ENCODE data around the gene SF3B4.

The SF3B4 gene

DNA sequence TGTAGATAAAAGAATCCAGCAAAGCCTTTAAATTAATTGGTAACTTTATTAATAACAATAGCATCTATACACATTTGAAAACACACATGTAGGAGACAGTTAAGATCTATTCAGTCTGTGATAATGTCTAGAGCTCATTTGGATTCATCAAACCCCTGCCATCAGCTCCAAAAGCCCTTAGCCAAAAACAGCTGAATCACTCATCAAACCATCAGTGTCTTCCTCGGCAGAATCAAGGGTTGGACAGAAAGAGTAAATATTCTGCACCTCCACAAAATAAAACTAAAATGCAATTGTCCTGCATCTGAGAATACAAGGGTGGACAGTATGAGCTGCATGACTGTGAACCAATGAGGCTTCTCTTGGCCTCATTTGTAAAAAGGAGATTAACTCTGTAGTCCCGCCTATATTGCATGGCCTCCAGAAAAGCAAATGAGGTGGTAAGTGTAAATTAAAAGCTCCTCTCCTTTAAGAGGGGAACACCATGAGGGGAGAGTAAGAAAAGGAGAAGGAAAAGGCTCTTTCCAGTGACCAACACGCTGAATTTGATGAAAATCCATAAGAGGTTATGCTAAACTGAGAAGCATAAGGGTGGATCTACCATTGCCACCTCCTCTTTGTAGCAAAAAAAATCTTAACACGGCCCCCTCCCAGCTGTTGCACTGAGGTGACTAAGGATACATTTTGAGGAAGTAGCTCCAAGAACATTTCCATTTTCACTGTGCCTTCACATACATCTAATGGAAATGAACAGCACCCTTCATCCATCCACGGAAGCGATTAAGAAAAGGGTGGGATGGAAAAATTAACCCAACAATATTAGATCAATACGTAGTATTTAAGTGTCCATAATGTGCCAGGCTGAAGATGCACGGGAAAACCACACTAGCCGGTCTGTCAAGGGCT, 42.9 kb downstream of the SF3B4 start:
- intact Hi-C loops (cut with DNase I; ENCODE audit: low total_unique reads), result no loop called here

GRCh38 chr1:149883598-149884247, 43.9 kb downstream of the SF3B4 start:
- Histone ChIP-seq H3K9me3 (no peaks in the 10 kb centered on the region), H3K4me3 (no peak overlapping the region), H3K36me3 (no peaks in the 10 kb centered on the region), H3K27ac (no peak overlapping the region), H3K4me1 (peaks cover 0 to 21% (median 18%) of the 10 kb centered on the region in 4 donors), H3K27me3 (no peaks in the 10 kb centered on the region)
- TF ChIP-seq, protein P1, sequence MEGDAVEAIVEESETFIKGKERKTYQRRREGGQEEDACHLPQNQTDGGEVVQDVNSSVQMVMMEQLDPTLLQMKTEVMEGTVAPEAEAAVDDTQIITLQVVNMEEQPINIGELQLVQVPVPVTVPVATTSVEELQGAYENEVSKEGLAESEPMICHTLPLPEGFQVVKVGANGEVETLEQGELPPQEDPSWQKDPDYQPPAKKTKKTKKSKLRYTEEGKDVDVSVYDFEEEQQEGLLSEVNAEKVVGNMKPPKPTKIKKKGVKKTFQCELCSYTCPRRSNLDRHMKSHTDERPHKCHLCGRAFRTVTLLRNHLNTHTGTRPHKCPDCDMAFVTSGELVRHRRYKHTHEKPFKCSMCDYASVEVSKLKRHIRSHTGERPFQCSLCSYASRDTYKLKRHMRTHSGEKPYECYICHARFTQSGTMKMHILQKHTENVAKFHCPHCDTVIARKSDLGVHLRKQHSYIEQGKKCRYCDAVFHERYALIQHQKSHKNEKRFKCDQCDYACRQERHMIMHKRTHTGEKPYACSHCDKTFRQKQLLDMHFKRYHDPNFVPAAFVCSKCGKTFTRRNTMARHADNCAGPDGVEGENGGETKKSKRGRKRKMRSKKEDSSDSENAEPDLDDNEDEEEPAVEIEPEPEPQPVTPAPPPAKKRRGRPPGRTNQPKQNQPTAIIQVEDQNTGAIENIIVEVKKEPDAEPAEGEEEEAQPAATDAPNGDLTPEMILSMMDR (IDR thresholded peaks at IDR 0.05), result no peak
- intact Hi-C loops (cut with DNase I; ENCODE audit: low total_unique reads), result no loop called here
- no peak for DNase-seq

More for the DNA sequence above, 42.9 kb downstream of the SF3B4 start:
- Histone ChIP-seq H3K4me1 (peaks cover 0 to 25% (median 19%) of the 10 kb centered on the region in 4 donors), H3K27me3 (no peaks in the 10 kb centered on the region), H3K4me3 (peak overlapping the region; percentile 85 to 90), H3K27ac (peak overlapping the region; percentile 99 to 100), H3K9me3 (no peaks in the 10 kb centered on the region), H3K36me3 (no peaks in the 10 kb centered on the region)
- no peak for DNase-seq
- TF ChIP-seq, protein P1 (IDR thresholded peaks at IDR 0.05), result no peak

GRCh38 chr1:149881876-149882275, 45.7 kb downstream of the SF3B4 start:
- Histone ChIP-seq H3K4me1 (peaks cover 0 to 21% (median 18%) of the 10 kb centered on the region in 4 donors), H3K4me3 (no peak overlapping the region), H3K9me3 (no peaks in the 10 kb centered on the region), H3K27ac (no peak overlapping the region), H3K27me3 (no peaks in the 10 kb centered on the region), H3K36me3 (no peaks in the 10 kb centered on the region)
- TF ChIP-seq, protein P1 (IDR thresholded peaks at IDR 0.05), result no peak
- intact Hi-C loops (cut with DNase I; ENCODE audit: low total_unique reads), result no loop called here
- DNase-seq, result no peak

GRCh38 chr1:149879556-149879955, 48.0 kb downstream of the SF3B4 start:
- TF ChIP-seq, protein P1 (IDR thresholded peaks at IDR 0.05), result no peak
- DNase-seq, result no peak
- no peaks in the 10 kb centered on the region for H3K9me3 ChIP-seq
- no peak overlapping the region for H3K4me3 ChIP-seq
- H3K4me1 ChIP-seq, result peaks cover 0 to 13% (median 11%) of the 10 kb centered on the region in 4 donors
- no peaks in the 10 kb centered on the region for H3K27me3 ChIP-seq
- H3K36me3 ChIP-seq, result no peaks in the 10 kb centered on the region
- intact Hi-C loops (cut with DNase I; ENCODE audit: low total_unique reads), result no loop called here
- H3K27ac ChIP-seq, result no peak overlapping the region

DNA sequence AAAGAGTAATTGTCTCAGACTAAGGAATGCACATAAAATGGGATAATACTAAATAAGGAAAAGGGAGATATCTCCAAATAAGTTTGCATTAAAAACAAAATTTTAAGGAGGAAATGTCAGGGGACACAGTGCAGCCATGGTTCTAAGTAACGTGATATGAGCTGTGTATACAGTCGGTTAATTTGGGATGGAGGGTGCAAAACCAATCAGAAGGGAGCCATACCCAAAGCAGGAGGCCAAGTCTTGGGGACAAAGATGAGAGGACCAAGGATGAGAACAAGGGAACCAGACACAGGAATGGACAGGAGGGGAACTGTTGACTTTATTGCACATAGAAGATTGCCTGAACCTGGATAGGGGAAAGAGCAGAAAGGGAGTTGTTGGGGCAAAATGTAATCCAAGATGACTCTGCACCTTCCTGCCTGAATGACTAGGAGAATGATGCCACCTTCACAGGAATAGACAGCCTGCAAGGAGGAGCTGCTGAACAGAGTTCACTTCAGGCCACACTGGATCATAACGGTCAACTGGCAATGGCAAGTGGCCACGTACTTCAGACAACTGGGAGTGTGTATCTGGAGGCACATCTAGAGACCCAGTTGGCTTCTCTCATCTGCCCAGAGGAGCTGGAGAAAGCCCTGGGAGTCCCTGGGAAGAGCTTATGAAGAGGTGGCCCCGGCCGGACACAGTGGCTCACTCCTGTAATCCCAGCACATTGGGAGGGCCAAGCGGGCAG, 50.2 kb downstream of the SF3B4 start:
- no peaks in the 10 kb centered on the region for H3K4me1 ChIP-seq

More for the DNA sequence above, 50.2 kb downstream of the SF3B4 start:
- TF ChIP-seq, protein P1 (IDR thresholded peaks at IDR 0.05), result no peak
- H3K4me3 ChIP-seq, result no peak overlapping the region
- no peaks in the 10 kb centered on the region for H3K9me3 ChIP-seq
- intact Hi-C loops (cut with DNase I; ENCODE audit: low total_unique reads), result no loop called here
- no peak for DNase-seq
- no peaks in the 10 kb centered on the region for H3K36me3 ChIP-seq
- H3K27ac ChIP-seq, result no peak overlapping the region
- H3K27me3 ChIP-seq, result no peaks in the 10 kb centered on the region

Measured in tibial artery (tissue), 4 donors.